H1 (cell line): ENCODE results near the gene CALML4. TPM values are rescaled to one million over a fixed set of nuclear protein-coding genes. Genes with fewer than 3 reads are reported as not detected.
A peak's percentile ranks its signal among the peaks of the same experiment; 100 is the strongest.

Experiments used
- CTCF ChIA-PET: fragments of 300-600 bp; sonication (Branson Sonifier 250); formaldehyde crosslinking; loops from one replicate; lab custom pipeline; 2021; ENCODE audit not compliant: partially characterized antibody; lab: Charles Lee
- POLR2A ChIA-PET: fragments of 300-600 bp; sonication (Branson Sonifier 250); formaldehyde crosslinking; loops from one replicate; lab custom pipeline; 2021; ENCODE audit warnings: inconsistent platforms; ENCODE audit not compliant: partially characterized antibody; lab: Charles Lee
- DNase-seq, 2 experiments: peaks; one replicate each; pipeline versions ENCODE4 v3.0.0 to v3.0.0-alpha.2; 2010 to 2022; ENCODE audit warnings: low spot score in 2 of 2, low read depth in 1 of 2, mixed read lengths in 1 of 2
- FAIRE-seq: peaks from 2 replicates; lab custom pipeline; 2011; peaks lifted over from hg19 to GRCh38; lab: Jason Lieb, UNC
- H2AFZ ChIP-seq: 2 replicates; pipeline ENCODE4 v1.8.1; 2012; ENCODE audit warnings: low read length, inconsistent platforms
- H2AK5ac ChIP-seq: 2 replicates; pipeline ENCODE4 v1.6.1; 2013; ENCODE audit warnings: low read depth, low read length
- H2BK120ac ChIP-seq: replicated peaks from 2 replicates; pipeline ENCODE3; 2013; ENCODE audit warnings: low read depth, low read length, inconsistent platforms
- H2BK12ac ChIP-seq: 2 replicates; pipeline ENCODE4 v1.6.1; 2013; ENCODE audit warnings: low read depth, low read length
- H2BK15ac ChIP-seq: 2 replicates; pipeline ENCODE4 v1.6.1; 2013; ENCODE audit warnings: low read length
- H2BK20ac ChIP-seq: 2 replicates; pipeline ENCODE4 v1.6.1; 2013; ENCODE audit warnings: low read length
- H2BK5ac ChIP-seq: 2 replicates; pipeline ENCODE4 v1.6.1; 2013; ENCODE audit warnings: low read depth, low read length
- H3K14ac ChIP-seq: 2 replicates; pipeline ENCODE4 v1.6.1; 2013; ENCODE audit warnings: inconsistent platforms; ENCODE audit not compliant: insufficient read length
- H3K18ac ChIP-seq: 2 replicates; pipeline ENCODE4 v1.6.1; 2013; ENCODE audit warnings: low read length; ENCODE audit errors: extremely low read depth
- H3K23ac ChIP-seq: 2 replicates; pipeline ENCODE4 v1.6.1; 2013; ENCODE audit warnings: inconsistent platforms; ENCODE audit not compliant: insufficient read length
- H3K23me2 ChIP-seq: 2 replicates; pipeline ENCODE4 v1.6.1; 2013; ENCODE audit warnings: low read depth, low read length
- H3K27ac ChIP-seq: 2 replicates; pipeline ENCODE4 v1.6.1; 2011; ENCODE audit warnings: low read depth, low read length, inconsistent platforms
- H3K27me3 ChIP-seq, 4 experiments: replicated peaks in 1 of 4; 1 replicate in 1 of 4; 2 replicates in 3 of 4; pipeline versions ENCODE4 v1.6.1 to v1.8.1; 2011 to 2013; ENCODE audit warnings: low read length in 3 of 4, mild to moderate bottlenecking in 3 of 4, inconsistent platforms in 2 of 4, mixed read lengths in 2 of 4, moderate library complexity in 1 of 4; ENCODE audit not compliant: control insufficient read depth in 3 of 4, insufficient read depth in 3 of 4; ENCODE audit errors: extremely low read depth in 1 of 4
- H3K36me3 ChIP-seq, 4 experiments: 2 replicates each; pipeline versions ENCODE4 v1.6.1 to v1.8.1; 2011 to 2013; ENCODE audit warnings: mild to moderate bottlenecking in 4 of 4, low read length in 3 of 4, moderate library complexity in 2 of 4, control low read depth in 1 of 4, inconsistent platforms in 1 of 4; ENCODE audit not compliant: insufficient read depth in 4 of 4, control insufficient read depth in 2 of 4
- H3K4ac ChIP-seq: replicated peaks from 2 replicates; pipeline ENCODE3; 2013; ENCODE audit warnings: low read length, low read depth, mixed read lengths, inconsistent platforms; ENCODE audit not compliant: insufficient read length
- H3K4me1 ChIP-seq, 4 experiments: replicated peaks in 1 of 4; 1 replicate in 1 of 4; 2 replicates in 3 of 4; pipeline versions ENCODE4 v1.6.1 to v1.8.1; 2011 to 2013; ENCODE audit warnings: low read length in 3 of 4, inconsistent platforms in 2 of 4, mixed read lengths in 1 of 4; ENCODE audit not compliant: insufficient read depth in 4 of 4, control insufficient read depth in 3 of 4
- H3K4me2 ChIP-seq, 2 experiments: 2 replicates each; pipeline versions ENCODE4 v1.6.1 to v1.8.1; 2011 to 2013; ENCODE audit warnings: low read depth in 2 of 2, low read length in 2 of 2, control low read depth in 1 of 2, inconsistent platforms in 1 of 2, mild to moderate bottlenecking in 1 of 2; ENCODE audit not compliant: insufficient read depth in 1 of 2
- H3K4me3 ChIP-seq, 4 experiments: fragments of 200-600, 300-600 bp in 1 of 4; sonication (generic), shearing (Covaris generic), sonication (Bioruptor Twin) in 1 of 4; 2 replicates each; pipeline versions ENCODE4 v1.5.1 to v1.8.1; 2011 to 2016; ENCODE audit warnings: low read length in 4 of 4, low read depth in 3 of 4, control low read depth in 2 of 4, inconsistent platforms in 2 of 4, mild to moderate bottlenecking in 2 of 4, mixed read lengths in 1 of 4, moderate library complexity in 1 of 4; ENCODE audit not compliant: insufficient read depth in 2 of 4; ENCODE audit errors: extremely low read depth in 1 of 4
- H3K56ac ChIP-seq: replicated peaks from 2 replicates; pipeline ENCODE3; 2013; ENCODE audit warnings: low read depth, mild to moderate bottlenecking, mixed read lengths, low read length, inconsistent platforms; ENCODE audit not compliant: insufficient read length
- H3K79me1 ChIP-seq: 2 replicates; pipeline ENCODE4 v1.6.1; 2013; ENCODE audit warnings: low read depth, low read length, control low read depth
- H3K79me2 ChIP-seq, 2 experiments: 2 replicates each; pipeline versions ENCODE4 v1.6.1 to v1.8.1; 2012 to 2013; ENCODE audit warnings: low read length in 2 of 2, mild to moderate bottlenecking in 2 of 2, inconsistent platforms in 1 of 2; ENCODE audit not compliant: insufficient read depth in 2 of 2, control insufficient read depth in 1 of 2
- H3K9ac ChIP-seq, 4 experiments: replicated peaks in 1 of 4; 1 replicate in 1 of 4; 2 replicates in 3 of 4; pipeline versions ENCODE4 v1.6.1 to v1.8.1; 2011 to 2013; ENCODE audit warnings: low read depth in 3 of 4, low read length in 3 of 4, control low read depth in 2 of 4, mild to moderate bottlenecking in 2 of 4, moderate library complexity in 2 of 4, inconsistent platforms in 1 of 4; ENCODE audit errors: extremely low read depth in 1 of 4
- H3K9me3 ChIP-seq, 2 experiments: 2 replicates each; pipeline versions ENCODE4 v1.6.1 to v1.8.1; 2012 to 2013; ENCODE audit warnings: mild to moderate bottlenecking in 2 of 2, moderate library complexity in 2 of 2, control low read depth in 1 of 2, inconsistent platforms in 1 of 2, low read depth in 1 of 2, low read length in 1 of 2, mixed read lengths in 1 of 2; ENCODE audit not compliant: insufficient read depth in 2 of 2
- H4K20me1 ChIP-seq, 2 experiments: replicated peaks in 1 of 2; 2 replicates each; pipeline versions ENCODE3 to v1.8.1; 2011 to 2013; ENCODE audit warnings: inconsistent platforms in 2 of 2, low read length in 2 of 2, mild to moderate bottlenecking in 1 of 2; ENCODE audit not compliant: insufficient read depth in 2 of 2, control insufficient read depth in 1 of 2
- H4K5ac ChIP-seq: 2 replicates; pipeline ENCODE4 v1.6.1; 2013; ENCODE audit warnings: low read length, low read depth, mixed read lengths, inconsistent platforms; ENCODE audit not compliant: insufficient read length
- H4K8ac ChIP-seq: 2 replicates; pipeline ENCODE4 v1.8.0; 2013; ENCODE audit warnings: mild to moderate bottlenecking, moderate library complexity, low read length, inconsistent platforms; ENCODE audit not compliant: insufficient read depth; ENCODE audit errors: extremely low read depth
- H4K91ac ChIP-seq: replicated peaks from 2 replicates; pipeline ENCODE3; 2013; ENCODE audit warnings: low read length, mixed read lengths, inconsistent platforms; ENCODE audit not compliant: insufficient read length
- CTBP2 ChIP-seq: IDR thresholded peaks from 2 replicates; pipeline ENCODE4 v1.7.0; 2011; ENCODE audit warnings: borderline replicate concordance, mild to moderate bottlenecking, moderate library complexity, mixed read lengths, low read length; ENCODE audit not compliant: insufficient read depth, insufficient read length
- KDM1A ChIP-seq: fragments of 200-600, 300-600 bp; sonication (generic); IDR thresholded peaks from 2 replicates; pipeline ENCODE4 v1.7.1; 2016; ENCODE audit warnings: mild to moderate bottlenecking, low read length, borderline replicate concordance
- RAD21 ChIP-seq, 2 experiments: IDR thresholded peaks in 1 of 2; conservative IDR thresholded peaks in 1 of 2; 2 replicates each; pipeline ENCODE4 v1.6.1; 2011; ENCODE audit warnings: low read depth in 2 of 2, low read length in 2 of 2, improper control_type of control experiment in 1 of 2, inconsistent platforms in 1 of 2, mild to moderate bottlenecking in 1 of 2, moderate library complexity in 1 of 2
- WGBS, 2 experiments: shearing (Covaris generic) in 1 of 2; methylation state at CpG; one replicate each; pipeline versions ENCODE4 v1.1.6 to v1.1.7; 2013 to 2015; ENCODE audit warnings: low lambda C conversion rate in 2 of 2, mixed read lengths in 2 of 2, inconsistent platforms in 1 of 2, low coverage in 1 of 2, missing lambda C conversion rate in 1 of 2; ENCODE audit not compliant: insufficient replicate concordance in 2 of 2, insufficient coverage in 1 of 2, insufficient read length in 1 of 2; ENCODE audit errors: extremely low coverage in 1 of 2, missing lambda C conversion rate in 1 of 2; 5-methylcytosine and 5-hydroxymethylcytosine counted together
- polyA plus RNA-seq, 7 experiments: library from polyadenylated mRNA; depleted of rRNA in 3 of 7; stranded (reverse) in 5 of 7; unstranded in 2 of 7; fragments of >200 nt in 5 of 7; fragments of 200-250 nt in 2 of 7; gene quantifications; 1 replicate in 5 of 7; 2 replicates in 1 of 7; 4 replicates in 1 of 7; pipeline versions ENCODE4 v1.2.1 to v1.2.3, GENCODE V29; 2011 to 2013; ENCODE audit warnings: missing spikeins in 2 of 7, mixed read lengths in 2 of 7
- total RNA-seq: library from RNA; stranded (reverse); fragmentation: NEBNext Ultra II Directional; extraction: Animal tissue kit (Norgen Biotek cat#: 25700); gene quantifications from 2 replicates; pipeline ENCODE4 v1.2.1, GENCODE V29; 2021
- TF ChIP-seq, protein P1 (sequence below): IDR thresholded peaks from 2 replicates; pipeline ENCODE4 v1.6.1; 2012; ENCODE audit warnings: inconsistent platforms

CALML4 gene
- total and polyA plus RNA-seq, 2 of the 8 experiments (the other 6 are each of a cell fraction or from before 2014, with no cell fraction given): 3.8 to 12.5 TPM

DNA sequence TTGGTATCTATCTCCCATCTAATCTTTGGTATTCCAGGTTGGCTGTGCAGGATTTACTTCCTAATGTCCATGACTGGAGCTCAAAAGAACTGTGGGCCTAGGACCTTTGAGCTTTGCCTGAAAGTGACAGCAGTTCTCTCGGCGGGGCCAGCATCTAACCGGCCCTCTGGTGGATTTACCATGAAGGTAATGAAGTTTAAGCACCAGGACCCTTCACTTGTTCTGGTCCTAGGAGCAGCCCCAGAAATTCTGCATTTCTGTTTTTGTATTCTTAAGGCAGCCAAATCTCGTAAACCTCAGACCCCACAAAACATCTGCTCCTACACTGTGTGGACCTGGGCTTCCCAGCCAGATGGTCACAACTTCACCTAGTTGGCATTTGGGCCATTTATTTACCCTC is 13.0 kb downstream of the CALML4 start:
- Histone ChIP-seq H4K20me1 (peaks cover 2 to 3% of the 10 kb centered on the region in 2 experiments), H3K79me2 (no peaks in the 10 kb centered on the region), H3K14ac (no peak overlapping the region), H2BK120ac (no peak overlapping the region), H3K27me3 (no peaks in the 10 kb centered on the region), H2BK5ac (no peak overlapping the region), H3K27ac (no peak overlapping the region), H3K79me1 (no peaks in the 10 kb centered on the region), H2AK5ac (no peak overlapping the region), H4K91ac (no peak overlapping the region), H2AFZ (no peak overlapping the region), H2BK15ac (no peak overlapping the region), H3K4me2 (no peak overlapping the region), H3K56ac (no peak overlapping the region), H4K5ac (no peak overlapping the region), H3K4me1 (no peaks in the 10 kb centered on the region; a peak in 1 of 7 replicates), H3K23me2 (no peaks in the 10 kb centered on the region), H2BK12ac (no peak overlapping the region), H3K4me3 (no peak overlapping the region), H3K36me3 (peaks cover 0 to 26% (median 17%) of the 10 kb centered on the region in 4 experiments; a peak in 5 of 8 replicates), H3K23ac (no peak overlapping the region), H4K8ac (no peak overlapping the region), H2BK20ac (no peak overlapping the region), H3K9me3 (no peaks in the 10 kb centered on the region), H3K4ac (no peak overlapping the region), H3K9ac (no peak overlapping the region), H3K18ac (no peak overlapping the region)
- ChIA-PET CTCF (interaction anchor here (1.2 to 11.6 kb wide), 5 partner anchors 18 to 355 kb away, joined by 3 to 101 read pairs (median 6); no protein-coding TSS in a partner anchor), POLR2A (interaction anchor here (0.8 to 1.0 kb wide), 2 partner anchors 12 to 18 kb away, joined by 3 to 5 read pairs; no protein-coding TSS in a partner anchor)
- TF ChIP-seq KDM1A (no peak), RAD21 (IDR thresholded peaks at IDR 0.05 in 1 of 2, conservative IDR thresholded peaks at IDR 0.05 in 1 of 2; ENCODE audit: low read depth in 2 of 2, low read length in 2 of 2) (peak in 1 of 2 experiments; percentile 10; a peak in 1 of 4 replicates), CTBP2 (no peak)
- TF ChIP-seq, protein P1, sequence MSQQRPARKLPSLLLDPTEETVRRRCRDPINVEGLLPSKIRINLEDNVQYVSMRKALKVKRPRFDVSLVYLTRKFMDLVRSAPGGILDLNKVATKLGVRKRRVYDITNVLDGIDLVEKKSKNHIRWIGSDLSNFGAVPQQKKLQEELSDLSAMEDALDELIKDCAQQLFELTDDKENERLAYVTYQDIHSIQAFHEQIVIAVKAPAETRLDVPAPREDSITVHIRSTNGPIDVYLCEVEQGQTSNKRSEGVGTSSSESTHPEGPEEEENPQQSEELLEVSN: no peak
- 98% methylated on average over 4 of the region's 4 CpGs; no CpG with 5 or more reads in 1 of the 2 experiments for WGBS, 2 experiments
- no peak for FAIRE-seq
- DNase-seq: no peak
